Ramos (cell line): Measurements from ENCODE around the gene SBK3.
"Not testable (repeated sequence)": the region's sequence is repeated elsewhere in the genome, so short reads cannot be mapped to it uniquely, and the experiment has no call there.

Source experiments
- in situ Hi-C: fragments of 300-500 bp; cut with MboI; formaldehyde crosslinking; loops from one replicate; pipeline ENCODE4 v1.14.3; 2022; ENCODE audit warnings: low sequenced_read_pairs; ENCODE audit not compliant: unreplicated experiment

Gene SBK3, protein sequence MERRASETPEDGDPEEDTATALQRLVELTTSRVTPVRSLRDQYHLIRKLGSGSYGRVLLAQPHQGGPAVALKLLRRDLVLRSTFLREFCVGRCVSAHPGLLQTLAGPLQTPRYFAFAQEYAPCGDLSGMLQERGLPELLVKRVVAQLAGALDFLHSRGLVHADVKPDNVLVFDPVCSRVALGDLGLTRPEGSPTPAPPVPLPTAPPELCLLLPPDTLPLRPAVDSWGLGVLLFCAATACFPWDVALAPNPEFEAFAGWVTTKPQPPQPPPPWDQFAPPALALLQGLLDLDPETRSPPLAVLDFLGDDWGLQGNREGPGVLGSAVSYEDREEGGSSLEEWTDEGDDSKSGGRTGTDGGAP

DNA sequence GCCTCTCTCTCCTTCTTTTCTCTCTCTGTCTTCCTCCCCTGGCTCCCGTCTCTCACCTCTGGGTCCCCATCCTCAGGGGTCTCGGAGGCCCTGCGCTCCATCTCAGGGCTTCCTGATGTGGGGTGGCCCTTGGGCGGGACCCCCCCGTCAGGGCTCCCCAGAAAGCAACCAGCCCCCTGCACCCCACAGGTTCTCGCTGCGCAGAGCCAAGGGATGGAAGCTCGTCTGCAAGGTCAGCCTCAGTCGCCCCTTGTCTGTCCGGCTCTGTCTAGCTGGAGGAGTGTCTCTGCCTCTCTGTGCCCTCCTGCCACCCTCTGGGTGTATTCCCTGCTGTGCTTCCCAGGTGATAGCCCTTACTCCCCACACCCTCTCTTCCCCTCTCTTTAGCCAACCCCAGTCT is at the start of gene SBK3:
Gene SBK3 (minus strand): TSS at position 101 of the 400 bp plus-strand sequence. CDS start 0 bp downstream, at position 101.
- in situ Hi-C loops, result no loop called here

DNA sequence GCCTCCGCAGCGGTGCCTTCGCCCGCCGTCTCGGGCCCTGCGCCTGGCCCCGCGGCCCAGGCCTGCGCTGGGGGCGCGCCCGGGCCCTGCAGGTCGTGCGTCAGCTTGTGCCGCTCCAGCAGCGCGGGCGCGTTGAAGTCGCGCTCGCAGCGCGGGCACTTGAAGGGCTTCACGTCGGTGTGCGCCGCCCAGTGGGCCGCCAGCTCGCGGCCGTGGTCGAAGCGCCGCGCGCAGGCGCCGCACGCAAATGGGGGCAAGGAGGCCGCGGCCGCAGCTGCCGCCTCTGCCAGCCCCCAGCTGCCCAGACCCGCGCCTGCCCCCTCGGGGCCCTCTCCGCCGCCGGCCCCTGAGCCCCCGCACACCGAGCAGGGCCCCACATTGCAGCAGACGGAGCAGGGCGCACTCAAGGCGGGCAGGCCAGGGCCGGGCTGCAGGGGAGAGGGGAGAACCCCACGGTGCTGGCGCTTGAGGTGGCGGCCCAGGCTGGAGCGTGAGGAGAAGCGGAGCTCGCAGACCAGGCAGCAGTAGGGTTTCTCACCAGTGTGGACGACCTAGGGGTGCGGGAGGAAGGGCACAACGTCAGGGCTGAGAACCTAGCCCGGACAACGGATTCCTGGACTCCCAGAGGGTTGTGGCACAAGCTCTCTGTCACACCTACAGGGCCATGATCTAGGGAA is 47.9 kb upstream of the SBK3 start:
- in situ Hi-C loops, result no loop called here

GRCh38 chr19:55592391-55593090 is 47.2 kb upstream of the SBK3 start:
- in situ Hi-C loops, result no loop called here

DNA sequence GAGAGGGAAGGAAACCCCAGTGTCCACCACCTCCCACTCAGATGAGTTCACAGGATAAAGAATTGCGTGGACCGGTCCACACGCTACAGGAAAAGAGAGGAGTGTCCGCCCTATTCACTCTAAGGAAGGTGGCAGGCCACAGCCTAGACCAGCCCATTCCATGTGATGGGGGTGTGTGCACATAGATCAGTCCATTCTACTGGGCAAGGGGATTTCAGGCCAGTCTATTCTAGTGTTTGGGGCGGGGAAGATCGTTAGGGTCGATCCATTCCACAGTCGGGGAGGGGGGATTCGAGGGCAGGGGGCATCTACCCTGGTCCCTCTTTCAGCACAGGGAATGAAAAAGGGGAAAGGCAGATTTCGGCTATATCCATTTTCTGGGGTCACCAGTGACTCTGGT is 46.2 kb upstream of the SBK3 start:
- in situ Hi-C loops, result no loop called here

DNA sequence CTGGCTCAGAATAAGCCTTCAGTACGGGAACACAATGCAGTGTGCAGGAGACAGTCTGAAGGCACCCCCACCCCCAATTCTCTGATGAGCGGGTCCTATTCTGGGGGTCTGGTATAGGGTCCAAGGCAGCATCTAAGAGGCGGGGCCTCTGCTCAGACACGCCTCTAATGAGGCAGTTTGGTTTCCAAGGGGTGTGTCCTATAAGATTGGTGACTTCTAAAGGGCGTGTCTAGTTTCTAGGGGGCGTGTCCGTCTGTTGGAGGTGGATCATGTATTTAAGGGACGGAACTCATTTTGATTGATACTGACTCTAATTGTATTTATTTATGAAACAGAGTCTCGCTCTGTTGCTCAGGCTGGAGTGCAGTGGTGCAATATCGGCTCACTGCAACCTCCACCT is 45.3 kb upstream of the SBK3 start:
- in situ Hi-C loops, result no loop called here

DNA sequence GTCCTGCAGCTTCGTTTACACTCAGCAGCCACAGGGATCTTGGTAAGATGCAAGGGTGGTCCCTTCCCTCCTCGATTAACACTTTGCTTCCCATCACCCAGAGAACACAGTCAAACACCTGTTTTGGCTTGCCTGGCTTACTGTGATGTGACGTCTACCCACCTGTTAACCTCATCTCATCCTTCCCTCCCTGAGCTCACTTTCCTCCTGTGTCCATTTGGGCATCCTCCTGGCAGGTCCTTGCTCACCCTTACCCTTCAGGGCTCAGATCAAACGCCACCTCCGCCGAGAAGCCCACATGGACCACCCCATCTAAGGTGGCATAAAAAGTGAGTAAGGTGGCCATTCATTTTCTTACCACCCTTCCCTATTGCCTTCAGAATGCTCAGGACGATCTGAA is 44.8 kb upstream of the SBK3 start:
- in situ Hi-C loops, result no loop called here

GRCh38 chr19:55588738-55589137 is 43.4 kb upstream of the SBK3 start:
- in situ Hi-C loops, result no loop called here

- in situ Hi-C loops, result no loop called here
Measured at GRCh38 chr19:55586976-55587668, 41.8 kb upstream of the SBK3 start.

DNA sequence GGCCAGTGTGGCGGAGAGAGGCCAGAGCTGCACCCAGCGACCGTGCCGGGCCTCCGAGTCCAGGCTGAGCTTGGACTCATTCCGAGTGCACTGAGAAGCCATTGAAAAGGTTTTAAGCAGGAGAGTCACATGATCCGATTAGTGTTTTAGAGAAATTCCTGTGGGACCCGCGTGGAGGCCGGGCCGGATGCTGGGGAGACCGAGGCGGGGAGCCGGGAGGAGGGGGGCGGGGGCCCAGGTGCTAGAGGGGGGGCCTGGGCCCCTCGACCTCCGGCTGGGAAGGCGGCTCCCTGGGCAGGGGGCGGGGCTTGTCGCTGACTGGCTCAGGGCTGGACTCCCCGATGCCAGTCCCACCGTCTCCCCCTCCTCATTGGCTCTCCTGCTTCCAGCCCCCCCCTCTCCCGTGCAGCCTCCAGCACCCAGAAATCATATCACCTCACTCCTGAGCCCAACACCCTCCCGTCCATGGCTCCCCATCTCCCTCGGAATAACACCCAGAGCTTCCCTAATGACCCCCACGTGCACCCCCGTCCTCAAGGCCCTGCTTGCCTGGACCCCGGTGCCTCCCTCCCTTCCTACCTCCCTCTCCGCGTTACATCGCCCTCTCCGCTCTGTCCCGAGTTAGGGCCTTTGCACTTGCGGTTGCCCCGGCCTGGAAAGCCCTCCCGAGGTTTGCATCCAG is 40.5 kb upstream of the SBK3 start:
- in situ Hi-C loops, result no loop called here

- in situ Hi-C loops, result no loop called here
Measured at GRCh38 chr19:55584871-55585270, 39.5 kb upstream of the SBK3 start.

GRCh38 chr19:55583897-55584296 is 38.6 kb upstream of the SBK3 start:
- in situ Hi-C loops, result not testable (repeated sequence)

DNA sequence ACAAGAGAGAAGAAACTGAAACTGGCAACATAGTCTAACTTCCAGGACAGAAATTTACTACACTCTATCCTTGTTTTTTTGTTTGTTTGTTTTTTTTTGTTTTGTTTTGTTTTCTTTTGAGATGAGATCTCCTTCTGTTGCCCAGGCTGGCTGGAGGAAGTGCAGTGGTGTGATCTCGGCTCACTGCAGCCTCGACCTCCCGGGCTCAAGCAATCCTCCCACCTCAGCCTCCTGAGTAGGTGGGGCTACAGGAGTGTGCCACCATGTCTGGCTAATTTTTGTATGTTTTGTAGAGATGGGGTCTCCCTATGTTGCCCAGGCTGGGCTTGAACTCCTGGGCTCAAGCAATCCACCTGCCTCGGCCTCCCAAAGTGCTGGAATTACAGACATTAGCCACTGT is 36.9 kb upstream of the SBK3 start:
- in situ Hi-C loops, result not testable (repeated sequence)

DNA sequence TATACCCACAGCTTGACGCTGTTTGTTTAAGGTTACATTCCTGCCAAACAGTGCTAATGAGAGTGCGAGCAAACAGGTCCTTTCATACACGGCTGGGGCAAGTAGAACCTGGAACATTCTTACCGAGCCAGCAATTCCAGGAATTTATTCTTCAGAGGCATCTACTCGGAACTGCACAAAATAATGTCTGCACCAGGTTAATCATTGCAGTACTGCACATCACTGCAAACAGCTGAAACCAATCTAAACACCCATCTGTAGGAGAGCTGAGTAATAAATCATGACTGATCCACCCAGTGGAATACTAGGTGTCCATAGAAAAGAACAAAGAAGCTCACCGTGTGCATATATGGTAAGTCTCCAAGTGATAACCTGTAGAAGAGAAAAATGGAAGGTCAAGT is 36.5 kb upstream of the SBK3 start:
- in situ Hi-C loops, result no loop called here

- in situ Hi-C loops, result no loop called here
Measured at GRCh38 chr19:55581145-55581822, 35.9 kb upstream of the SBK3 start.

GRCh38 chr19:55580628-55581144 is 35.3 kb upstream of the SBK3 start, which contains the start of gene ZNF579:
Gene ZNF579, minus strand, starts transcription at chr19:55580848. Its CDS starts 1,209 bp downstream, at chr19:55579639.
- in situ Hi-C loops, result no loop called here

DNA sequence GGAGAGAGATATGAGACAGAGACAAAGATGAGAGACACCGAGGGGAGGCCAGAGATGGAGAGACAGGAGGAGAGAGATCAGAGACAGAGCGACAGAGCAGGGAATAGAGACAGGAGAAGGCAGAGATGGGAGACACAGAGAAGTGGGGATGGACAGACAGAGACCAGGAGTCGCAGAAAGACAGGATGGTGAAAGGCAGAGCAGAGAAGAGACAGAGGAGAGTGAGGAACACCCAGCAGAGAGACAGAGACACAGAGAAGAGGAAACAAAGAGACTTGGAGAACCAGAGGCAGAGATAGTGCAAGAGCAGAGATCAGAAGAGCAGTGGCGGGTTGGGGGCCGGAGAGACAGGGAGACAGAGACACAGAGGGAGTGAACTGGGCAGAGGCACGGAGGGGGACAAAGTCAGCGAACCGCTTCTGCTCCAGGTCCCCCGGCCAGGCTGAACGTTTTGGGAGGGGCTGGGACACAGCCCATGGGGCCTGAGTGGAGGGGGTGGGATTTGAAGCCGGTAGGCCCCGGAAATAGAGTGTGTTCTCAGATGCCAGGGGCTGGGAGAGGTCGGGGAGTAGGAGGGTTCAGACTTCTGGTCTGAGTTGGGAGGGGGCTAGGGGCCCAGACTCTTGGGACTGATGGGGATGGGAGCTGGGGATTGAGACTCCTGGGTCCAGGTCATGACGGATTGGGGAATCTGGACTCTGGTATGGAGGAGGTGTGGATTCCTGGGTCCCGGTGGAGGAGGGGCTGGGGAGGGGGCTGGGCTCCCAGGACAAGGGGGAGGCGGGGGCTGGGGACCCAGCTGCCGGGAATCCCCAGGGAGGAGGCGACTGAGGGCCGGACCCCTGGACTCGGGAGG is 34.7 kb upstream of the SBK3 start:
- in situ Hi-C loops, result no loop called here

GRCh38 chr19:55578761-55579747 is 33.7 kb upstream of the SBK3 start:
- in situ Hi-C loops, result no loop called here
